Amygdala (tissue), 56 donors: ENCODE results near the gene PSAPL1.

Experiments
- DNase-seq, 56 donors: peaks; one replicate each; lab custom pipeline; 2025; lab: John Stamatoyannopoulos, UW

The PSAPL1 gene

DNA sequence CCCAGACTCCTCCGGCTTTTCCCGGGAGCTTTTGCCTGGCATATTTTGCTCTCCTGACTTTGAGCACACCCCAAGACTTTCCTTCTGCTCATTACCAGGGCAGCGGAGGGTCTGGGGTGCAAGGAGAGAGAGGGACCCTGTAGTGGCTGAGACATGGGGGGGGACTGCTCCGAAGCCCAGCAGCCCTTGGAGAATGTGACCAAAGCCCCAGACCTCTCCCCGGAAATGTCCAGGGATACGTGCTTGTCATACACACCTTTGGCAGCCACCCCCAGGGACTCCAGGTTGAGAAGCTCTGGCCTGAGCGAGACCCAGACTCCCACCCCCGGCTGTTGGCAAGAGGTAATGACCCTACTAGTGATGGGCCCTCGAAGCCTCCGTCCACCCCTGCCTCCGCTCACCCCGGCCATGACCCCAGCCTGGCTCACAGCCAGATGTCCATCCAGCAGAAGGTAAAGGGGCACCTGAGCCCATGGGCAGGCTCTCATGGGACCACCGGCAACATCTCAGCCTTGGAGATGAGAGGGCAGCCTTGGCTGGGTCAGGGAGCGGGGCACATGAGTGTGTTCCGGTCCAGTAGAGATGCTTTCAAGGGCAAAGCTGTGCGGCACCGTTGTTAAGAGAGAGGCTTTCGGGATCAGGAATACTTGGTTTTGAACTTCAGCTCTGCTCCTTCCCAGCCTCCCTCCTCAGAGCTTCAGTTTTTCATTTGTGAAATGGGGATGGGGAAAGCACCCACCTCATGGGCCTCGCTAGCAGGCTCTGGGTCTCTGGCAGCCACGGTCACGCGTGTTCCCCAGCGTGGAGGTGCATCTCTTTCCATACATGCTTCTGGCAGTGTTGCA is 2.0 kb downstream of the PSAPL1 start:
- no peak for DNase-seq

- no peak for DNase-seq
Measured at GRCh38 chr4:7431696-7432530, 2.8 kb downstream of the PSAPL1 start.

DNA sequence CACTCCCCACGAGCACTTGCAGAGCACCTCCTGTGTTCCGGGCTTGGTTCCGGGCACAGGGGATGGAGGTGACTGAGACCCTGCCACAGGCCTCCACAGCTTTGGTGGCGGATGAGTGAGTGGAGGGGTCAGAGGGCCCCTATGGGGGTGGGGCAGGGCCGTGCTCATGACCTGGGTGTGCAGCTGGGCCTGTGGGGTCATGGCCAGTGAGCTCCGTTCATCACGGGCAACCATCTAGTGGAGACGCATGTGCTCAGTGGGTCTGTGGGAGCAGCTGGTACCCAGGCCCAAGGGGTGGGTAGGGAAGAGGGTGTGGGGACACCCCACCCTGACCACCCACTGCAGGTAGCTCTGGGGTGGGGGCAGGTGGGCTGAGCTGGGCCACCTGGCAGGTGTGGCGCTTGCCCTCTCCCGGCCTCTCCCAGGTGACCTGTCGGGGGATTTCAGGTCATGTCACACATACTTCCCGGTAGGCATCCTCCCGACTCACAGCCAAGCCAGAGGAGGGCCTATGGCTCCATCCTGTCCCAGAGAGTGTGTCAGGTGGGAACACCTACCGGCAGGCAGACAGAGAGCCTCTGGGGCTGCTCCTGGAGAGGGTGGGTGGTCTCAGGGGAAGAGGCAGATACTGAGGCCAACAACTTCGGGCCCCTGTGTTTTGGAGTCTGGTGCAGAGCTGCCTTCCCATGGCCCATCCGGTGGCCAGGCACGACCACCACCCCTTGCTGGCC is 3.6 kb downstream of the PSAPL1 start:
- DNase-seq = no peak

GRCh38 chr4:7430368-7430964 is 4.3 kb downstream of the PSAPL1 start:
- no peak for DNase-seq

GRCh38 chr4:7429601-7430078 is 5.1 kb downstream of the PSAPL1 start:
- no peak for DNase-seq

GRCh38 chr4:7429069-7429416 is 5.7 kb downstream of the PSAPL1 start:
- no peak for DNase-seq

- no peak for DNase-seq
Measured at GRCh38 chr4:7428261-7429068, 6.3 kb downstream of the PSAPL1 start.

DNA sequence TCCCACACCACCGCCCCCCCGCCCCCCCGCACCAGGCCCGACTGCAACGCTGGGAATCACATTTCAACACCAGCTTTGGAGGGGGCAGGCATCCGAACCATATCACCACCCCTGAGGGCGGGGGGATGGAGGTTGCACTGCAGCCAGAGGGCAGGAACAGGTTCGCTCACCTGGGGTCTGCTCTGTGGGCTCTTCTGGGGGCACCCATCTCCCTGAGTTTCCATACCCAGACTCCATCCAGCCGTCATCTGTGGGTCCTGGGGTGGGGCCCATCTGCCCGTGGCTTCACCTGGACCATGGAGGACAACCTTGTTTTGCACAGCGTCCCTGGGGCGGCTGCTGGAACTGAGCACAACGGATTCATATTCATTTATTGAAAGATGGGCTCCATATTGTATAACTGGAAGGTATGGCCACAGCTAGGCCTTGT is 6.9 kb downstream of the PSAPL1 start:
- no peak for DNase-seq

GRCh38 chr4:7427361-7427760 is 7.4 kb downstream of the PSAPL1 start:
- no peak for DNase-seq

DNA sequence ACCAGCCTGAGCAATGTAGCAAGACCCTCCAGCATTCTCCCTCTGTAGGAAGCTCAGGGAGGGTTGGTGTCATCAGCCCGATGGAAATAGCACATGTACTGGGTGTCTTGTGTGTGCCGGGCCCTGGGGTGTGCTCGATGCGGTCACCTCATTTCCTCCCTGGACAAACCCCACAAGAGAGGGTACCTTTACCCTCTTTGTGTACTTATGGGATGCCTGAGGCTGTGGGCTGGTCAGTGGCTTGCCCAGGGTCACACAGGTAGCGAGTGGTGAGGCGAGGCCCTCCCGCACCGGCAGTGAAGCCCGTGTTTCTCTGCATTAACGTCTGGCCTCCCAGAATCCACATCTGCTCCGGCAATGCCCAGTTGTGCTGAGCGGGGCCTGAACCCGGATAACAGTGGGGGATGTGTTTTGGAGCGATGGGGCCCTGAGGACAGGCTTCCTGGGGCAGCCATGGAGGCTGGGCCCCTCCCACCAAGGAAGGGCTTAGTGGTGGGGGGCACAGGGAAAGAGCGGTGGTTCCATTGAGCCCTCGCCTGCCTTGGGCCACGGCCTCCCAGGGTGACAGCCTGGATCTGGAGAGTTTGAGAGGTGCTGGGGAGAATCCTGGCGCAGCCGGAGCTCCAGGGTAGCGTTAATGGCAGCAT is 8.1 kb downstream of the PSAPL1 start:
- DNase-seq = no peak

DNA sequence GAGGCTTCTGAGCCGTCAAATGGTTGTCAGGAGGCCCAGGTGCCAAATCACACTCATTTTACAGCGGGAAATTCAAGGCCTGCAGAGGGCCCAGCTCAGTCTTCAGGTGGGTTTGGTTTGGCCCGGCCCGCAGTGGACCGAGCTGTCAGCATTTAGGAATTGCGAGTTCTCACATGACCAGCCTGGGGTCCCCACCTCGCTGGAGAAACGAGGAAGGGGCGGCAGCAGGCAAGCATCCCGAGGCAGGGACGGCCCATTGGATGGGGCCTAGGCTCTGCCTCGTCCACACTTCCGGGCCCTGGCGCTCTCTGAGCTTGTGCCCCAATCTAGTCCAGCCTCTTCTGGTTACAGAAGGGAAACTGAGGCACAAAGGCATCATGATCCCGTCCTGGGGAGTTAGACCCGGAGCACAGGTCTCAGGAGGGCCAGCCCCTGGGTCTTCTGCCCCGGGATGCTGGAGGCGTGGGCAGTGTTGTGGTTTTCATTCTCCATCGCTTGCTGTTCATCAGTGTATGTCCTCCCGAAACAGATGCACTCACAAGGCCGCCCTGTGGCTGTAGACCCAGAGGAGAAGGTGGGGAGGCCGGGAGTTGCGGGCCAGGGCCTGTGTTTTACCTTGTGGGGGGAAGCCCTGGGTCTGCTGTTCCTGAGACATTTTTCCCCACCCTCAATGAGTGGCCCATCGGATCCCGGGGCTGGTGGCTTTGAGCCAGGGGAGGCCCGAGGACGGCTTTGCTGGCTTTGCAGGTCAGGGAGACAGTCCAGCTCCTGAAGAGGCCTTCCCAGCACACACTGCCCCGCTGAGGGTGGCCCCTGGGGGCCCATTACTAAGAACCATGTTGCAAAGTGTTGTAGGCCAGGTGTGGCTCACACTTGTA is 8.9 kb downstream of the PSAPL1 start:
- no peak for DNase-seq

DNA sequence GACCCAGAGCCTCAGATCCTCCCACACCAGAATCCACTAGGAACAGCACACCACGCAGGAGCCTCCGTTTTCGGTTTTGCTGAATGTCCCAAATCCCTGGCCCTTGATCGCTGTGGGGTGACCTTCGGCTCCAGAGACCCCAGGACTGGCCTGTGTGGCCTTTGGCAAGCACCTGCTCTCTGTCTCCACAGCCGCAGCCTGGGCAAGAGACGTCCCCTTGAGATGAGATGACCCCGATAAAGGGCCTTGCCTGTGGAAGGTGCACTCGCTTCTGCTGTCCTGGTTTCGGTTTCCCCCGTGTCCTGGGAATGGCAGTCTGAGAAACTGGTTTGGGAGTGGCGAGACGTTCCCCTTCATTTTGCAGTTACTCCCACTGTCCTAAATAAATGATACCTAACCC is 9.6 kb downstream of the PSAPL1 start:
- DNase-seq = no peak

GRCh38 chr4:7424553-7425111 is 10.1 kb downstream of the PSAPL1 start:
- DNase-seq = no peak

DNA sequence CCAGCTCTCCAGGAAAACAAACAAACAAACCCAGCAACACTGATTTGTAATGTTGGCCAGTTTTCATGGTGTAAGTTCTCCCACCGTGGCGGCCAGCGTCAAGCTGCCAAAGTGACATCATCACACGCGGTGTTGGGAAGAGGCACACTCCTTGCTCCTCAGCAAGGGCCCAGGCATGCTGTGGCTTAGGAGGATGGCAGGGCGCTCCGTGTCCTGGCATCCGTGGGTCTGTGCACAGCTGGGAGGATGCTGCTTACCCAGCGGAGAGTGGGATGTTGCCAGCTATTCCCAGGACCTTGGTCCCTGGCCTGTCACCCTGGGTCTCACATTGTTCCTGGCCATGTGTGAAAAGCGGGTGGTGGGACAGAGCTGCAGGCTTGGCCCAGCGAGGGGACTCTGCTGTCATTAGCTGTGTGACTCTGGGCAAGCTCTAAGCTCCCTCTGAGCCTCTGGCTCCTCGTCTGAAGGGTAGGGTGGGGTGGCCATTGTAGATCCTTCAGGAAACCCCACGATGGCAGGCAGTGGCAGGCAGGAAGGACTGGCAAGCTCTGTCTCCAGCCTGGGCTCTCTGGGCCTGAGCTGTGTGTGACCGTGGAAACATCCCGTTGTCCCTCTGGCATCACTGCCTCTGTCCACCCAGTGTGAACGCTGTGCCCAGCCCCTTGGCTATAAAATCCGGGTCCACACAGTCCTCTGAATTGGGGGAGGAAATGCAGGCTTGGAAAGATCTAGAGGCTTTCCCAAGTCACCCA is 10.8 kb downstream of the PSAPL1 start:
- DNase-seq = peak in 6 of 56 donors; percentile 8 to 52 (median 23)

DNA sequence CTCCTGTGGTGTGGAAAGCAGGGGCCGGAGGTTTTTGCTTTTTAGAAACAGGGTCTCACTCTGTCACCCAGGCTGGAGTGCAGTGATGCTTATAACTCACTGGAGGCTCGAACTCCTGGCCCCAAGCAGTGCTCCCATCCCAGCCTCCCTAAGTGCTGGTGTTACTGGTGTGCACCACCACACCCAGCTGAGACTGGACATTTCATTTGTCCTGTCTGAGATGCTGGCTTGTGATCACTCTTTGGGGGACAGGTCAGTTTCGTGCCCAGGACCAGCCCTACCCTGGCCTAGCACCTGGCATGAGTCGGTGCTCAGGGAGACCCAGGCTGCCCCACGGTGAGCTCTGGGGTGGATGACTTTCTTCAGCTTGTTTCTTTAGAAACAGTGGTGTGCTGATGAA is 11.3 kb downstream of the PSAPL1 start:
- DNase-seq = no peak

DNA sequence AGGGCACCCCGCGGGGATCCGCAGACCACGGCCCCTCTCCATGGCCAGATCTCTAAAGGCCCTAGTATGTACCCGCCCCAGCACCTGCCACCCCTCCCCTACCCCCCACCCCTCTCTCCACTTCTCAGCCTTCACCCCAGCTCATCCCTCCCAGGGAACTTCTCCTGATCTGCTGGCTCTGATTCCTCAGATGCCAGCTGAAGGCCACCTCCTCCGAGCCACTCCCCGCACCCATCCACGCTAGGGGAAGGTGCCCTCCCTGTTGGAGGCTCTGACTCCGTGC is 11.9 kb downstream of the PSAPL1 start:
- DNase-seq = no peak

DNA sequence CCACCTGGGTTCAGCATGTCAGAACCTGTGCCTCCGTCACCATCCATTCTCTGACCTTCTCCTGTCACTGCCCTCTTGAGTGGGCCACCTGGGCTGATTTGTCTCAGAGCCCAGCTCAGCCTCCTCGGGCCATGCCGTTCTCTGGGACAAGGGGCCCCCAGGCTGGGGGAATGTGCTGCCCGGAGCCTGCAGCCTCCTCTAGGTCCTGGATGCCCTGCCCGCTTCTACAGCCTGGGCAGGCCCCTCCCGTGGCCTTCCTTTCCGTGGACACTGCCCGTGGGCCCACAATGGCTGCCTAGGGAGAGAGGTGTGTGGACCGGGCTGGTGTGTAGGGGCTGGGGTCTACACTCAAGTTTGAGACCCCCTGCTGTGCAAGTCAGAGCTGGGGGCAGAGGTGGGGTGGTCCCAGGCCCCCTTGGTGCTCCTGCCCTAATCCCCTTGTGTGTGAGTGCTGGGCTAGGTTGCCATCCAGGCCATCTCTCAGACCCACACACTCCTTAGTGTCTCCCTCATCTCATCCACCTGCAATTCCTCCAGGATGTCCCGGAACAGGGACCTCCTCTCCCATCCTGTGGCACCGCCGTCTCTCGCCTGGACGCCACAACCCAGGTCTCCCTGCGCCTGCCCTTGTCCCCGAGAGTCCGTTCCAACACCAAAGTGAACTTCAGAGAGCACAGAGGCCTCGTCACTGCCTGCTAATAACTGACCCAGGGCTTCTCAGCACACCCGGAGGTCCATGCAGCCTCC is 12.4 kb downstream of the PSAPL1 start:
- no peak for DNase-seq
